ENCODE data around the gene MITD1.

DNA sequence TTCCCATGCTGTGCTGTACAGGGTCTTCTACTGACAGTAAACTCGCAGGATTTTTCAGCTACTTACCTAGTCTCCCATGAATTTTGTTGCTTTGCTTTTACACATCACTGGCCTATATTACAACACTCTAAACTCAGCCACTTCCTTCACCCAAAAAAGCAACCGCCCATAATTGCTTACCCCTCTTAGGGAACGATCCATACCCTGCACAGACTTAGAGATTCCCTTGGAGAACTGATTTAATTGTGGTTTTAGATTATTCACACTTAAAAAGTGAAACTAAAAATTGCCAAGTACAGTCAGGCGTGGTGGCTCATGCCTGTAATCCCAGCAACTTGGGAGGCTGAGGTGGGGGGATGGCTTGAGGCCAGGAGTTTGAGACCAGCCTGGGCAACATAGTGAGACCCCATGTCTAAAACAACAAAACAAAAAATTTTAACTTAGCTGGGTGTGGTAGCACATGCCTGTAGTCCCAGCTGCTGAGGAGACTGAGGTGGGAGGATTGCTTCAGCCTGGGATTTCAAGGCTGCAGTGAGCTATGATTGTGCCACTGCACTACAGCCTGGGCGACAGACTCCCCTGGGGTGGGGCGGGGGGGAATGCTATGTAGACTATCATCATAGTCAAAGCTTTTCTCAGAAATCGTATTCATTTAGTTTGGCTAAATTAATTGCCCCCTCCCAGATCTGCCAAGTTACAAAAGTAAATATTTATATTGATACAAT lies 19.4 kb upstream of the MITD1 start:
- TF ChIP-seq, protein P1, sequence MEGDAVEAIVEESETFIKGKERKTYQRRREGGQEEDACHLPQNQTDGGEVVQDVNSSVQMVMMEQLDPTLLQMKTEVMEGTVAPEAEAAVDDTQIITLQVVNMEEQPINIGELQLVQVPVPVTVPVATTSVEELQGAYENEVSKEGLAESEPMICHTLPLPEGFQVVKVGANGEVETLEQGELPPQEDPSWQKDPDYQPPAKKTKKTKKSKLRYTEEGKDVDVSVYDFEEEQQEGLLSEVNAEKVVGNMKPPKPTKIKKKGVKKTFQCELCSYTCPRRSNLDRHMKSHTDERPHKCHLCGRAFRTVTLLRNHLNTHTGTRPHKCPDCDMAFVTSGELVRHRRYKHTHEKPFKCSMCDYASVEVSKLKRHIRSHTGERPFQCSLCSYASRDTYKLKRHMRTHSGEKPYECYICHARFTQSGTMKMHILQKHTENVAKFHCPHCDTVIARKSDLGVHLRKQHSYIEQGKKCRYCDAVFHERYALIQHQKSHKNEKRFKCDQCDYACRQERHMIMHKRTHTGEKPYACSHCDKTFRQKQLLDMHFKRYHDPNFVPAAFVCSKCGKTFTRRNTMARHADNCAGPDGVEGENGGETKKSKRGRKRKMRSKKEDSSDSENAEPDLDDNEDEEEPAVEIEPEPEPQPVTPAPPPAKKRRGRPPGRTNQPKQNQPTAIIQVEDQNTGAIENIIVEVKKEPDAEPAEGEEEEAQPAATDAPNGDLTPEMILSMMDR (IDR thresholded peaks at IDR 0.05) = no peak
- TF ChIP-seq POLR2A (IDR thresholded peaks at IDR 0.05) = no peak
